MCF 10A (cell line): ENCODE results near the gene ATP8B4. TPM values are rescaled to one million over a fixed set of nuclear protein-coding genes. Genes with fewer than 3 reads are reported as not detected.

Experiments used
- BruUV-seq: library from RNA; stranded (reverse); fragments of 400-500 nt; replicated peaks from 2 replicates; lab custom pipeline; 2021; lab: Mats Ljungman, UMichigan
- CTCF ChIA-PET: fragments of 300-600 bp; sonication (Branson Sonifier 250); formaldehyde crosslinking; extraction: SDS; loops from one replicate; lab custom pipeline; 2021; ENCODE audit warnings: antibody characterized with exemption, inconsistent platforms; lab: Yijun Ruan, JAX
- POLR2A ChIA-PET: fragments of 300-600, 350-650 bp; sonication (Branson Sonifier 250); formaldehyde crosslinking; extraction: SDS; loops from one replicate; lab custom pipeline; 2020; ENCODE audit warnings: antibody characterized with exemption, inconsistent platforms; lab: Yijun Ruan, JAX
- DNase-seq: peaks from one replicate; pipeline ENCODE4 v3.0.0-alpha.2; 2018; ENCODE audit not compliant: unreplicated experiment
- H3K27ac Mint-ChIP-seq: one replicate; pipeline ENCODE4 v1.8.0; 2022; ENCODE audit warnings: mild to moderate bottlenecking, low read depth, mixed read lengths; ENCODE audit not compliant: unreplicated experiment
- H3K27me3 Mint-ChIP-seq: one replicate; pipeline ENCODE4 v1.8.0; 2022; ENCODE audit warnings: mixed read lengths; ENCODE audit not compliant: insufficient read depth, unreplicated experiment
- H3K36me3 Mint-ChIP-seq: one replicate; pipeline ENCODE4 v1.8.0; 2022; ENCODE audit warnings: mild to moderate bottlenecking, moderate library complexity, mixed read lengths; ENCODE audit not compliant: insufficient read depth, unreplicated experiment
- H3K4me1 Mint-ChIP-seq: one replicate; pipeline ENCODE4 v1.8.0; 2022; ENCODE audit warnings: mixed read lengths; ENCODE audit not compliant: insufficient read depth, unreplicated experiment
- H3K4me3 Mint-ChIP-seq: one replicate; pipeline ENCODE4 v1.8.0; 2022; ENCODE audit warnings: mild to moderate bottlenecking, moderate library complexity, mixed read lengths; ENCODE audit not compliant: unreplicated experiment
- H3K9me3 Mint-ChIP-seq: one replicate; pipeline ENCODE4 v1.8.0; 2022; ENCODE audit warnings: mixed read lengths; ENCODE audit not compliant: unreplicated experiment
- intact Hi-C: fragments of 100-400 bp; cut with micrococcal nuclease; formaldehyde crosslinking; loops from 2 replicates; pipeline ENCODE4 v1.14.1; 2022
- total RNA-seq: library from RNA; stranded (reverse); gene quantifications from 2 replicates; pipeline ENCODE4 v1.2.3, GENCODE V29; 2022
- TF ChIP-seq, protein P1 (sequence below): fragments of 200-600 bp; IDR thresholded peaks from one replicate; pipeline ENCODE4 v1.8.0; 2022; ENCODE audit warnings: antibody characterized with exemption, mild to moderate bottlenecking; ENCODE audit not compliant: unreplicated experiment

Gene ATP8B4
- total RNA-seq, 1 experiment from 2014 or later = not detected

DNA sequence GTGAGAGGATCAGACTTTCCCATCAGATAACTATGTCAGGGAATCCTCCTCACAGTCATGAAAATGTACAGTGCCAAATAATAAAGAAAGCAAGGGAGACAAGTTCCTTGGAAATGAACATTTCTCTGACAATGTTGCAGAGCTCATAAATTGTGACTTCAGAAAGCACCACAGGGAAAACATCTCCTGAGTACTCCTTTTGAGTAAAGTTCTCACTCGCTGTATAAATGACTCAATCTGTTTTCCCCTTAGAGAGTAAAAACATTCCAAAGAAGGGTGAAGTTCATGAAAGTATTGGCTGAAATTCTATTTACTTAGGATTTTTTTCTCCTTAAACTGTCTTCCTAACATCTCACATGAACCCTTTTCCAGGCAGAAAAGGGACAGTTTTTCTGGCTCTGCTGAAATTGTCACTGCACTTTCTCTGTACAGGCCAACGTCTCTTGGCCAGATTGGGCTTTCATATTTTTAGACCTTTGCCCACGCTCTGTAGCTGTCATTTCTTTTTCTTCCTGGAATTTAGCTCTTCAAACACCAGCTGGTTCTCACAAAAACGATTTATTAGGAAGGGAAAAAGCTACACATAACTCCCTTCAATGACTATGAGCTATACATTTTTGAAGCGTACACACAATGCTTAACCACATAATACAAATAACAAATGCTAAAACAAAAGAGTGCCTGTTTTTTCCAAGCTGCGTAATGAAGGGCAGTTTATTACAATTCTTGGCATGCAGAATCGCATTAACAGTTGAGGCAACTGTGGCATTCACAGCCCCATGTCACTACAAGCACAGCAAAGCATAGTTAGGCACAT is 216.1 kb downstream of the ATP8B4 start:
- ChIA-PET CTCF (interaction anchor here (0.6 to 2.8 kb wide), 21 partner anchors 10 to 1235 kb away, joined by 3 to 15 read pairs (median 4); partner anchors contain the start of gene FGF7), POLR2A (interaction anchor here (0.7 to 2.0 kb wide), 5 partner anchors 45 to 667 kb away, joined by 3 to 11 read pairs (median 4); partner anchors contain the start of genes DTWD1 and FAM227B)
- TF ChIP-seq, protein P1, sequence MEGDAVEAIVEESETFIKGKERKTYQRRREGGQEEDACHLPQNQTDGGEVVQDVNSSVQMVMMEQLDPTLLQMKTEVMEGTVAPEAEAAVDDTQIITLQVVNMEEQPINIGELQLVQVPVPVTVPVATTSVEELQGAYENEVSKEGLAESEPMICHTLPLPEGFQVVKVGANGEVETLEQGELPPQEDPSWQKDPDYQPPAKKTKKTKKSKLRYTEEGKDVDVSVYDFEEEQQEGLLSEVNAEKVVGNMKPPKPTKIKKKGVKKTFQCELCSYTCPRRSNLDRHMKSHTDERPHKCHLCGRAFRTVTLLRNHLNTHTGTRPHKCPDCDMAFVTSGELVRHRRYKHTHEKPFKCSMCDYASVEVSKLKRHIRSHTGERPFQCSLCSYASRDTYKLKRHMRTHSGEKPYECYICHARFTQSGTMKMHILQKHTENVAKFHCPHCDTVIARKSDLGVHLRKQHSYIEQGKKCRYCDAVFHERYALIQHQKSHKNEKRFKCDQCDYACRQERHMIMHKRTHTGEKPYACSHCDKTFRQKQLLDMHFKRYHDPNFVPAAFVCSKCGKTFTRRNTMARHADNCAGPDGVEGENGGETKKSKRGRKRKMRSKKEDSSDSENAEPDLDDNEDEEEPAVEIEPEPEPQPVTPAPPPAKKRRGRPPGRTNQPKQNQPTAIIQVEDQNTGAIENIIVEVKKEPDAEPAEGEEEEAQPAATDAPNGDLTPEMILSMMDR = peak; percentile 3
- peak; percentile 26 for DNase-seq
- Mint-ChIP-seq H3K9me3 (no peaks in the 10 kb centered on the region), H3K27me3 (no peaks in the 10 kb centered on the region), H3K27ac (peak overlapping the region; percentile 14), H3K4me1 (peaks cover 10% of the 10 kb centered on the region), H3K4me3 (no peak overlapping the region), H3K36me3 (no peaks in the 10 kb centered on the region)
- intact Hi-C loops = loop anchor here (1.0 to 10.0 kb wide), 7 partner anchors 102 to 666 kb away; partner anchors contain the start of genes FAM227B and FGF7
- BruUV-seq = no TSS peak

DNA sequence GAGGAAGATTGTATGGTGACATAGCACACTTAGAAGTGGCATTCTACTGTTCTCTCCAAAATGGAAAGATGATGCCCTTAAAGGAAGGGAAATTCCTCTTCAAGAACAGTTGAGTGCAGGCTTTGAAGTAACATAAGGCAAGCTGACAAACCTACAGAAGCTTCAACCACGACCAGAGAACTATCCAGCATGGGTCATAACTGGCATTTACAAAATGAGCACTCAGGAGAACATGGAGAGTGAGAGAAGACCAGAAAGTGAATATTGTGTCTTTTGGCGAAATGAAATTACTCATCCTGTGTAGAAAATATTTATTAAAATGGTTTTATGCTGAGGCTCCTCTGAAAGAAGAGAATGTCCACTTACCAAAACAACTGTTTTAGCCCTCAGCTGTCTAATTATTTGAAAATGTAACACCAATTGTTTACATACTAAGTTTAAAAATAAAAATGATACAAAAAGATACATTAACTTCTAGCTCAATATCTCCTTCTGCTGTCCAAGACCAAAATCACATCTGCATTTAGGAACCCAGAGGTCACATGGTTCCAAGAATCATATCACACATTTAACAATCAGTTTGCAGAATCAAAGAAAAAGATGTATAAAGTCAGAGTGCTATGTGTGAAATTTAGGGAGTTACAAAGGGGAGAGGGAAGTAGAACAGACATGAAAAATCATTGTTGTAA is 216.9 kb downstream of the ATP8B4 start:
- POLR2A ChIA-PET = interaction anchor here (0.6 to 2.0 kb wide), 10 partner anchors 9 to 920 kb away, joined by 3 to 11 read pairs (median 3); partner anchors contain the start of genes DTWD1 and FAM227B
- TF ChIP-seq, protein P1 = peak; percentile 52

DNA sequence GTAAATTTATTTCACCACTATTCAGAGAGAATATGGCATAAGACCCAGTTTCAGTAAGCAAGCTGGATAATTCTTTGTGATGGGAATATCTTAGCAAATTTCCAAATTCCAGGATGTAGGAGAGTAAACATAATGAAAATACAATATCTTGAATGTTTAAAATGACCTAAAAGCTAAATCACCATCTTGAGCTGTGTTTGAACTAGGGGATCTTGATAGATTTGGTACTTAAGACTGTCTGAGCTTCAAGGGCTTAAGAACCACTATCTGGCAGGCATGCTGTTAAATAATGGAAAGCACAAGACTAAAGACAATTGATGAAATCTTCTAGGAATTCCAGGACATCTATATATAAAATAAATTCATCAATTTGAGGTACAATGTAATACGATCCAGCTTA is 217.7 kb downstream of the ATP8B4 start:
- H3K4me1 Mint-ChIP-seq = peaks cover 10% of the 10 kb centered on the region
- ChIA-PET CTCF (interaction anchor here (0.5 to 2.8 kb wide), 21 partner anchors 8 to 665 kb away, joined by 3 to 15 read pairs (median 3); partner anchors contain the start of gene FGF7), POLR2A (interaction anchor here (0.6 to 2.0 kb wide), 7 partner anchors 8 to 479 kb away, joined by 3 to 11 read pairs (median 3); partner anchors contain the start of genes DTWD1 and FAM227B)
- TF ChIP-seq, protein P1 = no peak
- no peaks in the 10 kb centered on the region for H3K9me3 Mint-ChIP-seq
- H3K36me3 Mint-ChIP-seq = no peaks in the 10 kb centered on the region
- intact Hi-C loops = loop anchor here (5.0 to 10.0 kb wide), 5 partner anchors 103 to 664 kb away; partner anchors contain the start of gene FGF7
- no TSS peak for BruUV-seq
- H3K27ac Mint-ChIP-seq = no peak overlapping the region
- H3K4me3 Mint-ChIP-seq = no peak overlapping the region
- DNase-seq = no peak
- no peaks in the 10 kb centered on the region for H3K27me3 Mint-ChIP-seq

More for the DNA sequence above, 216.9 kb downstream of the ATP8B4 start:
- H3K27me3 Mint-ChIP-seq = no peaks in the 10 kb centered on the region
- CTCF ChIA-PET = interaction anchor here (0.5 to 2.8 kb wide), 25 partner anchors 9 to 666 kb away, joined by 3 to 15 read pairs (median 4); partner anchors contain the start of gene FGF7
- no peaks in the 10 kb centered on the region for H3K9me3 Mint-ChIP-seq
- H3K27ac Mint-ChIP-seq = peak overlapping the region; percentile 14
- H3K36me3 Mint-ChIP-seq = no peaks in the 10 kb centered on the region
- intact Hi-C loops = loop anchor here (1.0 to 10.0 kb wide), 7 partner anchors 103 to 665 kb away; partner anchors contain the start of genes FAM227B and FGF7
- no TSS peak for BruUV-seq
- H3K4me1 Mint-ChIP-seq = peaks cover 10% of the 10 kb centered on the region
- H3K4me3 Mint-ChIP-seq = no peak overlapping the region
- DNase-seq = peak; percentile 43
